Heart right ventricle (tissue), 16 donors: Measurements from ENCODE around the gene ATPAF1. TPM values are rescaled to one million over a fixed set of nuclear protein-coding genes. Genes with fewer than 3 reads are reported as not detected.

ENCODE experiments used
- ATAC-seq, 8 donors: fragments of 200-7000 bp; cut with Tn5 transposase; one replicate each; pipeline ENCODE4 v1.9.1; 2020; ENCODE audit warnings: mild to moderate bottlenecking in 8 of 8, moderate library complexity in 8 of 8, moderate number of reproducible peaks in 1 of 8
- DNase-seq, 2 donors: peaks; one replicate each; pipeline ENCODE4 v3.0.0-alpha.2; 2020
- H3K27ac ChIP-seq, 10 donors: fragments of 200-600 bp; sonication (generic) in 2 of 10; one replicate each; pipeline versions ENCODE4 v1.5.0 to v1.8.0; 2020 to 2022; ENCODE audit warnings: mild to moderate bottlenecking in 3 of 10
- H3K27me3 ChIP-seq, 7 donors: fragments of 200-600 bp; one replicate each; pipeline ENCODE4 v1.8.0; 2021 to 2022; ENCODE audit warnings: mild to moderate bottlenecking in 2 of 7
- H3K36me3 ChIP-seq, 9 donors: fragments of 200-600 bp; sonication (generic) in 1 of 9; one replicate each; pipeline versions ENCODE4 v1.5.0 to v1.8.0; 2020 to 2022; ENCODE audit warnings: mild to moderate bottlenecking in 2 of 9
- H3K4me1 ChIP-seq, 9 donors: fragments of 200-600 bp; sonication (generic) in 1 of 9; one replicate each; pipeline versions ENCODE4 v1.5.0 to v1.8.0; 2020 to 2022; ENCODE audit warnings: mild to moderate bottlenecking in 4 of 9
- H3K4me3 ChIP-seq, 10 donors: fragments of 200-600 bp; sonication (generic) in 2 of 10; one replicate each; pipeline versions ENCODE4 v1.5.0 to v1.8.0; 2020 to 2022; ENCODE audit warnings: mild to moderate bottlenecking in 7 of 10, moderate library complexity in 2 of 10
- H3K9me3 ChIP-seq, 11 donors: fragments of 200-600 bp in 10 of 11; sonication (generic) in 2 of 11; one replicate each; pipeline versions ENCODE4 v1.5.0 to v1.8.0; 2013 to 2022; ENCODE audit warnings: mild to moderate bottlenecking in 2 of 11, control low read depth in 1 of 11, moderate library complexity in 1 of 11
- WGBS, 2 donors: extraction: QIAGEN DNeasy Blood & Tissue Kit; methylation state at CpG; one replicate each; pipeline ENCODE4 v1.1.7; 2013; ENCODE audit warnings: inconsistent platforms in 1 of 2; 5-methylcytosine and 5-hydroxymethylcytosine counted together
- intact Hi-C, 10 donors: fragments of 100-400 bp; cut with DNase I; formaldehyde crosslinking; loops; one replicate each; pipeline versions ENCODE4 v1.11.1 to v1.14.2; 2022
- polyA plus RNA-seq, 2 donors: library from polyadenylated mRNA; stranded (reverse); fragments of 200-250 nt; gene quantifications; one replicate each; pipeline ENCODE4 v1.2.3, GENCODE V29; 2013
- total RNA-seq, 10 donors: library from RNA; stranded (reverse); fragmentation: NEBNext Ultra II Directional in 3 of 10; extraction: Animal tissue kit (Norgen Biotek cat#: 25700) in 3 of 10; gene quantifications; one replicate each; pipeline versions ENCODE4 v1.2.1 to v1.2.4, GENCODE V29; 2021 to 2023
- TF ChIP-seq, protein P1 (sequence below), 9 donors: fragments of 200-600 bp; sonication (generic) in 2 of 9; IDR thresholded peaks; one replicate each; pipeline versions ENCODE4 v1.5.0 to v1.8.0; 2021 to 2022; ENCODE audit warnings: antibody characterized with exemption in 9 of 9, mild to moderate bottlenecking in 5 of 9, moderate library complexity in 1 of 9
- donor health status: Arrhythmogenic right ventricular cardiomyopathy.
- donor health status: ischemic (EF 13 %, LVEDD 7.1; RV severe dilation, severe dysfunction).
- donor health status: healthy with polysubstance abuse.
- donor health status: DM: no; HTN: yes; CAD: no.
- donor health status: DM: no; HTN: no; CAD: no.
- donor health status: ischemic (EF 25% LVEDD 6.9; RV normal size, moderate dysfunction).
- donor health status: ischemic (EF 25% LVEDD 5.7; RV mildly dilated, moderate dysfunction).
- donor health status: healthy.
- donor health status: DM: yes; HTN: yes; CAD: no.
- donor health status: Ischemic cardiomyopathy.
- donor health status: ischemic (EF 35%, LVEDD 5.7; RV mildly dilated, moderate dysfunction).
- donor health status: nonischemic (EF 11% LVEDD 7.7; RV severe dilation, severe dysfunction).
- donor health status: DM: yes; HTN: yes; CAD: no.
- donor health status: PGD.
- donor health status: ischemic (EF 29% LVEDD 5.4; RV normal size, mild dysfunction).
- donor health status: nonischemic (EF 23%, LVEDD 6.1; RV moderate dilation, normal function).

Gene ATPAF1
- total and polyA plus RNA-seq, 12 donors = 80.5 to 271 (median 195) TPM

DNA sequence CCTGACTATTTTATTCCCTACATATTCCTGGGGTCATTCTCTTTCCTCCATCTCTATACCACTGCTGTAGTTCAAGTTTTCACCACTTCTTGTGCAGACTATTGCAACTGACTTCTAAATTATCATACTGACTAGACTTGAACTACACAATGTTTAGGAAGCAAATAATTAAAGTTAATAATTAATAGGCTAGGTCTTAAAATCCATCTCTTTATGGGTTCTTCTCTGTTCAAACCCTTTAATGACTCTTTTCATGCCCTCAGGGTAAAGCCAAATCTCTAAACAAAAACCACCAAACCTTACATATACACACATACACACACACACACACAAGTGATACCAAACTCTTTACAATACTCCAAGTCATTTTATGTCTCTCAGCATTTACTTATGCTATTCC is 29.2 kb downstream of the ATPAF1 start:
- TF ChIP-seq, protein P1, sequence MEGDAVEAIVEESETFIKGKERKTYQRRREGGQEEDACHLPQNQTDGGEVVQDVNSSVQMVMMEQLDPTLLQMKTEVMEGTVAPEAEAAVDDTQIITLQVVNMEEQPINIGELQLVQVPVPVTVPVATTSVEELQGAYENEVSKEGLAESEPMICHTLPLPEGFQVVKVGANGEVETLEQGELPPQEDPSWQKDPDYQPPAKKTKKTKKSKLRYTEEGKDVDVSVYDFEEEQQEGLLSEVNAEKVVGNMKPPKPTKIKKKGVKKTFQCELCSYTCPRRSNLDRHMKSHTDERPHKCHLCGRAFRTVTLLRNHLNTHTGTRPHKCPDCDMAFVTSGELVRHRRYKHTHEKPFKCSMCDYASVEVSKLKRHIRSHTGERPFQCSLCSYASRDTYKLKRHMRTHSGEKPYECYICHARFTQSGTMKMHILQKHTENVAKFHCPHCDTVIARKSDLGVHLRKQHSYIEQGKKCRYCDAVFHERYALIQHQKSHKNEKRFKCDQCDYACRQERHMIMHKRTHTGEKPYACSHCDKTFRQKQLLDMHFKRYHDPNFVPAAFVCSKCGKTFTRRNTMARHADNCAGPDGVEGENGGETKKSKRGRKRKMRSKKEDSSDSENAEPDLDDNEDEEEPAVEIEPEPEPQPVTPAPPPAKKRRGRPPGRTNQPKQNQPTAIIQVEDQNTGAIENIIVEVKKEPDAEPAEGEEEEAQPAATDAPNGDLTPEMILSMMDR (IDR thresholded peaks at IDR 0.05) = no peak
- intact Hi-C loops = no loop called here
- Histone ChIP-seq H3K27me3 (no peaks in the 10 kb centered on the region), H3K36me3 (peaks cover 0 to 91% (median 25%) of the 10 kb centered on the region in 9 donors), H3K27ac (peak overlapping the region in 4 of 10 donors; percentile 79 to 87 (median 80)), H3K4me1 (peaks cover 0 to 54% (median 17%) of the 10 kb centered on the region in 9 donors), H3K9me3 (no peaks in the 10 kb centered on the region), H3K4me3 (no peak overlapping the region)
- DNase-seq (no peak), ATAC-seq (no peak)

DNA sequence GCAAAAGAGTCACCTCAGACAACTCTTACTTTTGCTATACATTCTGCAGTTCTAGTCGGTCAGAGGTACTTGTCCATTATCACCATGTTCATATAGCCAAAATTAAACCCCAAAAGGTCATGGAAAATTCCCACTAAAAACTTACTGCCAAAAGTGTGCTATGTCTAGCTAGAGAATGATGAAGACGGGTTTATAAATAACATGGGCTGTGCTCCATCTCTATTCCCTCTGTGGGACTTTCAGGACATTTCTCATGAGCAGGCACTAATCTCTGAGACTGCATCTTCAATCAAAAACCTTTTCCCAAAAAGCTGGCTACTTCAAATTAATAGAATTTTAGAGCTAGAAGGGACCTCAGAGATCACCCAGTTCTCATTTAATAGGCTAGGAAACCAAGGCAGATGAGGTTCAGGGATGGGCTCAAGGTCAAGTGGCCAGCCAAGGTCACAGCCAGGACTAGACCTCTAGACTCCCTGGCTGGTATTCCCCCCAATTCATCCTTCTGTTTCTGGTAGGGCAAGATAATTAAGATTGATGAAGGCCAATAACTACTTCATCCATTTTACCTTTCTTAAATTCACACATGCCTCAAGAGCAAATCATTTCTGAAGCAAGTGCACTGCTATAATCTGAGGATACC is 30.6 kb downstream of the ATPAF1 start:
- ATAC-seq (peak; percentile 71 to 90 (median 86)), DNase-seq (no peak)
- 26 to 28% methylated on average over 2 of the region's 2 CpGs for WGBS, 2 donors
- H3K9me3 ChIP-seq = no peaks in the 10 kb centered on the region
- no peaks in the 10 kb centered on the region for H3K27me3 ChIP-seq
- no peak overlapping the region for H3K4me3 ChIP-seq
- intact Hi-C loops = no loop called here
- peak overlapping the region; percentile 38 to 87 (median 80) for H3K27ac ChIP-seq
- peaks cover 0 to 91% (median 30%) of the 10 kb centered on the region in 9 donors for H3K36me3 ChIP-seq
- peaks cover 0 to 40% (median 11%) of the 10 kb centered on the region in 9 donors for H3K4me1 ChIP-seq
- TF ChIP-seq, protein P1 (IDR thresholded peaks at IDR 0.05) = no peak

DNA sequence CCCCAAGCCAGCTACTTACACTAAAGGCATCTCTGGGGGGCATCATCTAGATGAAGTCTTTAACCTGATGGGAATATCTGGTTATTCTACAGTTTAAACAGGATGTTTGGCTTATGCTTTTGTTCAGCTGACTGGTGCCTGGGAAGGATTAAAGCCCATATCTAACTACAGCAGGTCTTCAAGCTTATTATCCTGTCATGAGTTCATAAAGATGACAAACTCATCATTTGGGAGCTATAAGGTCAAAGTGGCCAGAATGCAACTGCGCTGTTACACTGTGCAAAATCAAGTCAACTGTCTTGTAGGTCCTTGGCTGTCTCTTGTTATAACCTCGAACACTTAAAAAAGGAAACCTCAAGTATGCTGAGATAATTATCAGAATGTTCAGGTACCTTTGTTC is 33.0 kb downstream of the ATPAF1 start:
- Histone ChIP-seq H3K4me3 (no peak overlapping the region), H3K4me1 (peaks cover 0 to 24% (median 9%) of the 10 kb centered on the region in 9 donors), H3K9me3 (no peaks in the 10 kb centered on the region), H3K36me3 (peaks cover 0 to 89% (median 42%) of the 10 kb centered on the region in 9 donors), H3K27me3 (no peaks in the 10 kb centered on the region), H3K27ac (no peak overlapping the region)
- no peak for DNase-seq
- ATAC-seq = no peak
- WGBS, 2 donors = 95 to 97% methylated on average over 2 of the region's 2 CpGs
- TF ChIP-seq, protein P1 (IDR thresholded peaks at IDR 0.05) = no peak
- intact Hi-C loops = no loop called here

DNA sequence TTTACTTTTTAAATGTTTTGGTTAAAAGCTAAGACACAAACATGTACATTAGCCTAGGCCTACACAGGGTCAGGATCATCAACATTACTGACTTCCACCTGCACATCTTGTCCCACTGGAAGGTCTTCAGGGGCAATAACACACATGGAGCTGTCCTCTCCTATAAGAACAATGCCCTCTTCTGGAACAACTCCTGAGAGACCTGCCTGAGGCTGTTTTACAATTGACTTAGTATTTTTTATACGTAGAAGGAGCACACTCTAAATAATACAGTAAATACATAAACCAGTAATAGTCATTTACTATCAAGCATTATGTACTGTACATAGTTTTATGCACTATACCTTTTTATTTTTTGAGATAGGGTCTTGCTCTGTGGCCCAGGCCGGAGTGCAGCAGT is 37.4 kb downstream of the ATPAF1 start:
- intact Hi-C loops = no loop called here
- H3K9me3 ChIP-seq = no peaks in the 10 kb centered on the region
- 88 to 89% methylated on average over 2 of the region's 2 CpGs for WGBS, 2 donors
- DNase-seq (no peak), ATAC-seq (no peak)
- H3K27ac ChIP-seq = no peak overlapping the region
- no peaks in the 10 kb centered on the region for H3K27me3 ChIP-seq
- H3K4me1 ChIP-seq = no peaks in the 10 kb centered on the region
- H3K4me3 ChIP-seq = no peak overlapping the region
- TF ChIP-seq, protein P1 (IDR thresholded peaks at IDR 0.05) = peak in 1 of 9 donors; percentile 7
- peaks cover 0 to 72% (median 42%) of the 10 kb centered on the region in 9 donors for H3K36me3 ChIP-seq
